ENCODE results near the gene DHRSX. TPM values are rescaled to one million over a fixed set of nuclear protein-coding genes. Genes with fewer than 3 reads are reported as not detected.
A peak's percentile ranks its signal among the peaks of the same experiment; 100 is the strongest.

Gene DHRSX
- total and polyA plus RNA-seq, 2 of the 13 experiments (the other 11 are each of a cell fraction or from before 2014, with no cell fraction given): 15.5 to 24.3 TPM

- WGBS (ENCODE audit: low lambda C conversion rate): 0% methylated on average over 1 of the region's 1 CpG
- TF ChIP-seq, protein P1, sequence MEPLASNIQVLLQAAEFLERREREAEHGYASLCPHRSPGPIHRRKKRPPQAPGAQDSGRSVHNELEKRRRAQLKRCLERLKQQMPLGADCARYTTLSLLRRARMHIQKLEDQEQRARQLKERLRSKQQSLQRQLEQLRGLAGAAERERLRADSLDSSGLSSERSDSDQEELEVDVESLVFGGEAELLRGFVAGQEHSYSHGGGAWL (CRISPR knock-in tag; IDR thresholded peaks at IDR 0.05): no peak
- TF ChIP-seq ZSCAN20 (CRISPR knock-in tag; IDR thresholded peaks at IDR 0.05; ENCODE audit: borderline replicate concordance) (no peak), FOXK2 (IDR thresholded peaks at IDR 0.05) (0 out of 2 replicates have a peak, but pooled peaks have one; percentile 5), TRIM22 (IDR thresholded peaks at IDR 0.05) (0 out of 2 replicates have a peak, but pooled peaks have one; percentile 69), RAD51 (IDR thresholded peaks at IDR 0.05; ENCODE audit: borderline replicate concordance) (0 out of 2 replicates have a peak, but pooled peaks have one; percentile 28), ATM (IDR thresholded peaks at IDR 0.05; ENCODE audit: borderline replicate concordance) (0 out of 2 replicates have a peak, but pooled peaks have one; percentile 18)
- intact Hi-C loops (cut with micrococcal nuclease; ENCODE audit: unreplicated experiment): no loop called here
- Histone ChIP-seq H3K9ac (ENCODE audit: insufficient read depth, low read depth, low read length) (no peak overlapping the region), H3K4me3 (replicated peaks in 1 of 3; ENCODE audit: insufficient read depth in 1 of 3, low read depth in 2 of 3, low read length in 3 of 3) (no peak overlapping the region), H3K36me3 (replicated peaks in 1 of 2; ENCODE audit: control insufficient read depth in 1 of 2, insufficient read depth in 2 of 2, low read length in 2 of 2) (no peaks in the 10 kb centered on the region), H3K27ac (ENCODE audit: extremely low read length, insufficient read depth, low read length) (no peak overlapping the region), H2AFZ (ENCODE audit: low read length) (no peak overlapping the region), H3K79me2 (ENCODE audit: insufficient read depth, low read length) (no peaks in the 10 kb centered on the region), H3K27me3 (ENCODE audit: control insufficient read depth in 1 of 2, insufficient read depth in 2 of 2, low read length in 2 of 2) (no peaks in the 10 kb centered on the region), H3K4me1 (ENCODE audit: insufficient read depth, low read length) (peaks cover 15% of the 10 kb centered on the region), H3K4me2 (ENCODE audit: low read depth, low read length) (no peak overlapping the region), H3K9me3 (ENCODE audit: low read length) (peaks cover 9% of the 10 kb centered on the region), H4K20me1 (ENCODE audit: insufficient read depth, low read length) (no peaks in the 10 kb centered on the region)
- FAIRE-seq (no peak), ATAC-seq (no peak), DNase-seq (ENCODE audit: low spot score) (no peak)
- in situ Hi-C loops (cut with HindIII; ENCODE audit: extremely low pct_ligation_motif_present, low pct_unique_long_range_greater_than_20kb): no loop called here
- ChIA-PET CTCF (ENCODE audit: low intra/inter-chr PET ratio, low total read pairs) (no interaction called here), POLR2A (no interaction called here)
- BruUV-seq (replicated peaks): no TSS peak
Observed at GRCh38 chrX:2184089-2184488, 316.7 kb downstream of the DHRSX start.

GRCh38 chrX:2183193-2183725 lies 317.5 kb downstream of the DHRSX start:
- H3K4me2 ChIP-seq (ENCODE audit: low read depth, low read length): no peak overlapping the region
- POLR2A ChIA-PET: no interaction called here
- BruUV-seq (replicated peaks): no TSS peak
- no peaks in the 10 kb centered on the region for H4K20me1 ChIP-seq (ENCODE audit: insufficient read depth, low read length)
- H3K27ac ChIP-seq (ENCODE audit: extremely low read length, insufficient read depth, low read length): no peak overlapping the region
- intact Hi-C loops (cut with micrococcal nuclease; ENCODE audit: unreplicated experiment): no loop called here
- in situ Hi-C loops (cut with HindIII; ENCODE audit: extremely low pct_ligation_motif_present, low pct_unique_long_range_greater_than_20kb): no loop called here
- H3K9me3 ChIP-seq (ENCODE audit: low read length): peaks cover 9% of the 10 kb centered on the region
- ATAC-seq: no peak
- H2AFZ ChIP-seq (ENCODE audit: low read length): no peak overlapping the region
- no peak for DNase-seq (ENCODE audit: low spot score)
- no peaks in the 10 kb centered on the region for H3K79me2 ChIP-seq (ENCODE audit: insufficient read depth, low read length)
- H3K36me3 ChIP-seq (replicated peaks in 1 of 2; ENCODE audit: control insufficient read depth in 1 of 2, insufficient read depth in 2 of 2, low read length in 2 of 2): no peaks in the 10 kb centered on the region
- 71% methylated on average over 11 of the region's 14 CpGs for WGBS (ENCODE audit: low lambda C conversion rate)
- H3K27me3 ChIP-seq (ENCODE audit: control insufficient read depth in 1 of 2, insufficient read depth in 2 of 2, low read length in 2 of 2): no peaks in the 10 kb centered on the region
- no peak for FAIRE-seq
- no peak overlapping the region for H3K4me3 ChIP-seq (replicated peaks in 1 of 3; ENCODE audit: insufficient read depth in 1 of 3, low read depth in 2 of 3, low read length in 3 of 3)
- H3K9ac ChIP-seq (ENCODE audit: insufficient read depth, low read depth, low read length): no peak overlapping the region
- H3K4me1 ChIP-seq (ENCODE audit: insufficient read depth, low read length): peaks cover 13% of the 10 kb centered on the region
- CTCF ChIA-PET (ENCODE audit: low intra/inter-chr PET ratio, low total read pairs): no interaction called here
- TF ChIP-seq, protein P2, sequence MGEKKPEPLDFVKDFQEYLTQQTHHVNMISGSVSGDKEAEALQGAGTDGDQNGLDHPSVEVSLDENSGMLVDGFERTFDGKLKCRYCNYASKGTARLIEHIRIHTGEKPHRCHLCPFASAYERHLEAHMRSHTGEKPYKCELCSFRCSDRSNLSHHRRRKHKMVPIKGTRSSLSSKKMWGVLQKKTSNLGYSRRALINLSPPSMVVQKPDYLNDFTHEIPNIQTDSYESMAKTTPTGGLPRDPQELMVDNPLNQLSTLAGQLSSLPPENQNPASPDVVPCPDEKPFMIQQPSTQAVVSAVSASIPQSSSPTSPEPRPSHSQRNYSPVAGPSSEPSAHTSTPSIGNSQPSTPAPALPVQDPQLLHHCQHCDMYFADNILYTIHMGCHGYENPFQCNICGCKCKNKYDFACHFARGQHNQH (CRISPR knock-in tag; IDR thresholded peaks at IDR 0.05): no peak
- TF ChIP-seq, protein P3, sequence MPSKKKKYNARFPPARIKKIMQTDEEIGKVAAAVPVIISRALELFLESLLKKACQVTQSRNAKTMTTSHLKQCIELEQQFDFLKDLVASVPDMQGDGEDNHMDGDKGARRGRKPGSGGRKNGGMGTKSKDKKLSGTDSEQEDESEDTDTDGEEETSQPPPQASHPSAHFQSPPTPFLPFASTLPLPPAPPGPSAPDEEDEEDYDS (CRISPR knock-in tag; IDR thresholded peaks at IDR 0.05): no peak
- TF ChIP-seq SP1 (IDR thresholded peaks at IDR 0.05): no peak
- no peak for TF ChIP-seq SP1 (CRISPR knock-in tag; IDR thresholded peaks at IDR 0.05)
- no peak for TF ChIP-seq IKZF1 (IDR thresholded peaks at IDR 0.05)
- no peak for TF ChIP-seq JUNB (CRISPR knock-in tag; IDR thresholded peaks at IDR 0.05; ENCODE audit: borderline replicate concordance)
- no peak for TF ChIP-seq MTF1 (CRISPR knock-in tag; IDR thresholded peaks at IDR 0.05)
- TF ChIP-seq, protein P4, sequence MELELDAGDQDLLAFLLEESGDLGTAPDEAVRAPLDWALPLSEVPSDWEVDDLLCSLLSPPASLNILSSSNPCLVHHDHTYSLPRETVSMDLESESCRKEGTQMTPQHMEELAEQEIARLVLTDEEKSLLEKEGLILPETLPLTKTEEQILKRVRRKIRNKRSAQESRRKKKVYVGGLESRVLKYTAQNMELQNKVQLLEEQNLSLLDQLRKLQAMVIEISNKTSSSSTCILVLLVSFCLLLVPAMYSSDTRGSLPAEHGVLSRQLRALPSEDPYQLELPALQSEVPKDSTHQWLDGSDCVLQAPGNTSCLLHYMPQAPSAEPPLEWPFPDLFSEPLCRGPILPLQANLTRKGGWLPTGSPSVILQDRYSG (CRISPR knock-in tag; IDR thresholded peaks at IDR 0.05): no peak

Data from HepG2 (cell line).